Astrocyte (in vitro differentiated cells and primary cell): ENCODE data around the gene SCRN2. TPM values are rescaled to one million over a fixed set of nuclear protein-coding genes. Genes with fewer than 3 reads are reported as not detected.

Experiments
- DNase-seq: peaks from one replicate; pipeline ENCODE4 v3.0.0-alpha.2; 2010; ENCODE audit warnings: low read depth
- FAIRE-seq: peaks from 2 replicates; lab custom pipeline; 2011; peaks lifted over from hg19 to GRCh38; lab: Jason Lieb, UNC
- H2AFZ ChIP-seq: 2 replicates; pipeline ENCODE4 v1.6.0; 2012; ENCODE audit warnings: low read depth, low read length, inconsistent platforms
- H3K27ac ChIP-seq: 2 replicates; pipeline ENCODE4 v1.5.1; 2011; ENCODE audit warnings: low read depth, low read length, inconsistent platforms
- H3K27me3 ChIP-seq: 2 replicates; pipeline ENCODE4 v1.6.0; 2011; ENCODE audit warnings: low read length, inconsistent platforms; ENCODE audit not compliant: insufficient read depth
- H3K36me3 ChIP-seq: 2 replicates; pipeline ENCODE4 v1.5.1; 2011; ENCODE audit warnings: low read length, inconsistent platforms; ENCODE audit not compliant: insufficient read depth
- H3K4me1 ChIP-seq: 2 replicates; pipeline ENCODE4 v1.5.1; 2011; ENCODE audit warnings: low read length, inconsistent platforms; ENCODE audit not compliant: insufficient read depth
- H3K4me2 ChIP-seq: 2 replicates; pipeline ENCODE4 v1.6.0; 2012; ENCODE audit warnings: low read length, inconsistent platforms
- H3K4me3 ChIP-seq: 2 replicates; pipeline ENCODE4 v1.5.1; 2011; ENCODE audit warnings: low read depth, mild to moderate bottlenecking, low read length, inconsistent platforms; ENCODE audit not compliant: insufficient read depth
- H3K79me2 ChIP-seq: 2 replicates; pipeline ENCODE4 v1.6.0; 2012; ENCODE audit warnings: mild to moderate bottlenecking, low read length, inconsistent platforms; ENCODE audit not compliant: insufficient read depth
- H3K9ac ChIP-seq: 2 replicates; pipeline ENCODE4 v1.6.0; 2012; ENCODE audit warnings: mild to moderate bottlenecking, low read length, inconsistent platforms
- H3K9me3 ChIP-seq: 2 replicates; pipeline ENCODE4 v1.5.1; 2012; ENCODE audit warnings: low read depth, mild to moderate bottlenecking, low read length, inconsistent platforms; ENCODE audit not compliant: insufficient read depth
- H4K20me1 ChIP-seq: 2 replicates; pipeline ENCODE4 v1.6.0; 2012; ENCODE audit warnings: low read length, inconsistent platforms; ENCODE audit not compliant: insufficient read depth
- H3K27ac Mint-ChIP-seq: one replicate; pipeline ENCODE4 v1.8.0; 2021; ENCODE audit warnings: mild to moderate bottlenecking, mixed read lengths; ENCODE audit not compliant: unreplicated experiment
- H3K27me3 Mint-ChIP-seq: one replicate; pipeline ENCODE4 v1.8.0; 2021; ENCODE audit warnings: low read depth, mixed read lengths; ENCODE audit not compliant: unreplicated experiment
- H3K36me3 Mint-ChIP-seq: one replicate; pipeline ENCODE4 v1.8.0; 2021; ENCODE audit warnings: low read depth, mixed read lengths; ENCODE audit not compliant: unreplicated experiment
- H3K4me1 Mint-ChIP-seq: one replicate; pipeline ENCODE4 v1.8.0; 2021; ENCODE audit warnings: low read depth, mixed read lengths; ENCODE audit not compliant: unreplicated experiment
- H3K4me3 Mint-ChIP-seq: one replicate; pipeline ENCODE4 v1.8.0; 2021; ENCODE audit warnings: mild to moderate bottlenecking, moderate library complexity, mixed read lengths; ENCODE audit not compliant: unreplicated experiment
- H3K9me3 Mint-ChIP-seq: one replicate; pipeline ENCODE4 v1.8.0; 2021; ENCODE audit warnings: mild to moderate bottlenecking, mixed read lengths; ENCODE audit not compliant: unreplicated experiment
- CTCF ChIP-seq: IDR thresholded peaks from 2 replicates; pipeline ENCODE4 v1.5.1; 2011; ENCODE audit warnings: low read depth, mild to moderate bottlenecking, inconsistent platforms, low read length, moderate library complexity; ENCODE audit not compliant: insufficient read depth
- EZH2 ChIP-seq: IDR thresholded peaks from 2 replicates; pipeline ENCODE4 v1.6.1; 2012; ENCODE audit warnings: mild to moderate bottlenecking, low read length, inconsistent platforms; ENCODE audit not compliant: insufficient read depth
- total RNA-seq: library from RNA; stranded (reverse); gene quantifications from 2 replicates; pipeline ENCODE4 v1.2.1, GENCODE V29; 2021

SCRN2 gene
- total RNA-seq, 1 donor from 2014 or later: 17.5 TPM

GRCh38 chr17:47882247-47882646, 41.2 kb upstream of the SCRN2 start:
- no peak overlapping the region for H3K4me3 Mint-ChIP-seq
- Histone ChIP-seq H4K20me1 (no peaks in the 10 kb centered on the region), H3K4me1 (peaks cover 15% of the 10 kb centered on the region), H3K9ac (no peak overlapping the region), H3K4me2 (no peak overlapping the region), H2AFZ (no peak overlapping the region), H3K4me3 (no peak overlapping the region), H3K9me3 (no peaks in the 10 kb centered on the region), H3K27ac (no peak overlapping the region), H3K27me3 (peaks cover 7% of the 10 kb centered on the region), H3K36me3 (no peaks in the 10 kb centered on the region), H3K79me2 (no peaks in the 10 kb centered on the region)
- H3K27ac Mint-ChIP-seq: no peak overlapping the region
- H3K27me3 Mint-ChIP-seq: peaks cover 22% of the 10 kb centered on the region
- TF ChIP-seq EZH2 (no peak), CTCF (no peak)
- DNase-seq (no peak), FAIRE-seq (no peak)
- H3K9me3 Mint-ChIP-seq: no peaks in the 10 kb centered on the region
- no peaks in the 10 kb centered on the region for H3K36me3 Mint-ChIP-seq
- peaks cover 18% of the 10 kb centered on the region for H3K4me1 Mint-ChIP-seq

- Histone ChIP-seq H3K79me2 (no peaks in the 10 kb centered on the region), H3K4me1 (peaks cover 15% of the 10 kb centered on the region), H3K27me3 (peaks cover 10% of the 10 kb centered on the region), H3K4me2 (no peak overlapping the region), H4K20me1 (no peaks in the 10 kb centered on the region), H2AFZ (no peak overlapping the region), H3K9me3 (no peaks in the 10 kb centered on the region), H3K9ac (no peak overlapping the region), H3K27ac (no peak overlapping the region), H3K4me3 (no peak overlapping the region), H3K36me3 (no peaks in the 10 kb centered on the region)
- H3K36me3 Mint-ChIP-seq: no peaks in the 10 kb centered on the region
- DNase-seq (no peak), FAIRE-seq (no peak)
- H3K27ac Mint-ChIP-seq: no peak overlapping the region
- H3K4me3 Mint-ChIP-seq: no peak overlapping the region
- no peaks in the 10 kb centered on the region for H3K9me3 Mint-ChIP-seq
- TF ChIP-seq EZH2: no peak
- TF ChIP-seq CTCF: no peak
- H3K27me3 Mint-ChIP-seq: peaks cover 22% of the 10 kb centered on the region
- peaks cover 18% of the 10 kb centered on the region for H3K4me1 Mint-ChIP-seq
Observed at GRCh38 chr17:47879776-47880454, 38.8 kb upstream of the SCRN2 start.

- peaks cover 13% of the 10 kb centered on the region for H3K27me3 ChIP-seq
- no peak overlapping the region for H3K9ac ChIP-seq
- no peaks in the 10 kb centered on the region for H3K9me3 ChIP-seq
- H3K4me2 ChIP-seq: peak overlapping the region; percentile 65
- TF ChIP-seq EZH2 (no peak), CTCF (no peak)
- H3K36me3 ChIP-seq: no peaks in the 10 kb centered on the region
- Mint-ChIP-seq H3K27ac (peak overlapping the region; percentile 86), H3K27me3 (peaks cover 23% of the 10 kb centered on the region), H3K4me1 (peaks cover 18% of the 10 kb centered on the region), H3K9me3 (no peaks in the 10 kb centered on the region), H3K36me3 (no peaks in the 10 kb centered on the region), H3K4me3 (no peak overlapping the region)
- no peak overlapping the region for H3K27ac ChIP-seq
- peaks cover 15% of the 10 kb centered on the region for H3K4me1 ChIP-seq
- H4K20me1 ChIP-seq: no peaks in the 10 kb centered on the region
- H2AFZ ChIP-seq: no peak overlapping the region
- H3K4me3 ChIP-seq: no peak overlapping the region
- DNase-seq (peak; percentile 80), FAIRE-seq (no peak)
- no peaks in the 10 kb centered on the region for H3K79me2 ChIP-seq
Observed at GRCh38 chr17:47879028-47879585, 38.0 kb upstream of the SCRN2 start.
